SU-DHL-6 (cell line): ENCODE data around the gene LY6G6C.

Source experiments
- H2AFZ ChIP-seq: fragments of 200-600 bp; sonication (generic); 2 replicates; pipeline ENCODE4 v1.6.1; 2014; ENCODE audit warnings: low read depth, mild to moderate bottlenecking, moderate library complexity, mixed read lengths, antibody characterized with exemption, low read length; ENCODE audit not compliant: severe bottlenecking
- H3F3A ChIP-seq: fragments of 200-600 bp; shearing (Covaris generic); 2 replicates; pipeline ENCODE4 v1.6.0; 2016; ENCODE audit warnings: antibody characterized with exemption, mild to moderate bottlenecking; ENCODE audit not compliant: insufficient read depth
- H3K27ac ChIP-seq: fragments of 200-600 bp; sonication (generic); 2 replicates; pipeline ENCODE4 v1.5.1; 2016; ENCODE audit warnings: low read depth, mild to moderate bottlenecking, low read length, moderate library complexity, mixed read lengths
- H3K27me3 ChIP-seq: fragments of 200-600 bp; sonication (generic), shearing (Covaris generic); 2 replicates; pipeline ENCODE4 v1.6.0; 2014; ENCODE audit warnings: mild to moderate bottlenecking, low read length
- H3K36me3 ChIP-seq: fragments of 200-600 bp; sonication (generic); 2 replicates; pipeline ENCODE4 v1.6.1; 2014; ENCODE audit warnings: mild to moderate bottlenecking, low read length, mixed read lengths
- H3K4me2 ChIP-seq: fragments of 300-600, 200-600 bp; shearing (Covaris generic), sonication (generic); 2 replicates; pipeline ENCODE4 v1.6.0; 2014; ENCODE audit warnings: low read length, low read depth, mild to moderate bottlenecking; ENCODE audit not compliant: poor library complexity, severe bottlenecking
- H3K4me3 ChIP-seq: fragments of 200-600 bp; sonication (generic); 2 replicates; pipeline ENCODE4 v1.5.1; 2014; ENCODE audit warnings: antibody characterized with exemption, low read length, mild to moderate bottlenecking, mixed read lengths; ENCODE audit not compliant: insufficient read depth, poor library complexity, severe bottlenecking
- H3K79me2 ChIP-seq: fragments of 200-600 bp; sonication (generic); 2 replicates; pipeline ENCODE4 v1.6.1; 2014; ENCODE audit warnings: mild to moderate bottlenecking, low read length, moderate library complexity; ENCODE audit not compliant: insufficient read depth
- H3K9ac ChIP-seq: fragments of 200-600 bp; sonication (generic); 2 replicates; pipeline ENCODE4 v1.7.0; 2014; ENCODE audit warnings: mild to moderate bottlenecking, low read length
- H3K9me2 ChIP-seq: fragments of 200-600 bp; sonication (generic); replicated peaks from 2 replicates; pipeline ENCODE4 v1.6.1; 2014; ENCODE audit warnings: low read length; ENCODE audit not compliant: insufficient read depth
- H3K9me3 ChIP-seq: fragments of 200-600 bp; sonication (generic); 2 replicates; pipeline ENCODE4 v1.6.1; 2014; ENCODE audit warnings: low read length, mixed read lengths; ENCODE audit not compliant: insufficient read depth
- H4K20me1 ChIP-seq: fragments of 200-600 bp; sonication (generic); 2 replicates; pipeline ENCODE4 v1.6.1; 2014; ENCODE audit warnings: low read depth, mild to moderate bottlenecking, antibody characterized with exemption, low read length, moderate library complexity, mixed read lengths
- CTCF ChIP-seq: fragments of 200-600 bp; sonication (generic); IDR thresholded peaks from one replicate; pipeline ENCODE4 v1.5.1; 2017; ENCODE audit warnings: antibody characterized with exemption, mild to moderate bottlenecking, low read length, moderate library complexity; ENCODE audit not compliant: insufficient read depth, poor library complexity, severe bottlenecking
- EZH2phosphoT487 ChIP-seq: fragments of 200-600 bp; sonication (generic), shearing (Covaris generic); conservative IDR thresholded peaks from 2 replicates; pipeline ENCODE4 v1.6.1; 2018; ENCODE audit warnings: mild to moderate bottlenecking, antibody characterized with exemption, low read length, moderate library complexity, mixed read lengths

The LY6G6C gene

GRCh38 chr6:31717499-31718222 lies 3.9 kb downstream of the LY6G6C start:
- no peaks in the 10 kb centered on the region for H3K9me2 ChIP-seq
- TF ChIP-seq CTCF (no peak), EZH2phosphoT487 (no peak)
- H3K9ac ChIP-seq: no peak overlapping the region
- H3K27ac ChIP-seq: no peak overlapping the region
- no peaks in the 10 kb centered on the region for H3K9me3 ChIP-seq
- no peak overlapping the region for H3K4me2 ChIP-seq
- no peaks in the 10 kb centered on the region for H3F3A ChIP-seq
- H2AFZ ChIP-seq: no peak overlapping the region
- H3K36me3 ChIP-seq: no peaks in the 10 kb centered on the region
- H3K27me3 ChIP-seq: no peaks in the 10 kb centered on the region
- H4K20me1 ChIP-seq: no peaks in the 10 kb centered on the region
- H3K79me2 ChIP-seq: no peaks in the 10 kb centered on the region
- no peak overlapping the region for H3K4me3 ChIP-seq

DNA sequence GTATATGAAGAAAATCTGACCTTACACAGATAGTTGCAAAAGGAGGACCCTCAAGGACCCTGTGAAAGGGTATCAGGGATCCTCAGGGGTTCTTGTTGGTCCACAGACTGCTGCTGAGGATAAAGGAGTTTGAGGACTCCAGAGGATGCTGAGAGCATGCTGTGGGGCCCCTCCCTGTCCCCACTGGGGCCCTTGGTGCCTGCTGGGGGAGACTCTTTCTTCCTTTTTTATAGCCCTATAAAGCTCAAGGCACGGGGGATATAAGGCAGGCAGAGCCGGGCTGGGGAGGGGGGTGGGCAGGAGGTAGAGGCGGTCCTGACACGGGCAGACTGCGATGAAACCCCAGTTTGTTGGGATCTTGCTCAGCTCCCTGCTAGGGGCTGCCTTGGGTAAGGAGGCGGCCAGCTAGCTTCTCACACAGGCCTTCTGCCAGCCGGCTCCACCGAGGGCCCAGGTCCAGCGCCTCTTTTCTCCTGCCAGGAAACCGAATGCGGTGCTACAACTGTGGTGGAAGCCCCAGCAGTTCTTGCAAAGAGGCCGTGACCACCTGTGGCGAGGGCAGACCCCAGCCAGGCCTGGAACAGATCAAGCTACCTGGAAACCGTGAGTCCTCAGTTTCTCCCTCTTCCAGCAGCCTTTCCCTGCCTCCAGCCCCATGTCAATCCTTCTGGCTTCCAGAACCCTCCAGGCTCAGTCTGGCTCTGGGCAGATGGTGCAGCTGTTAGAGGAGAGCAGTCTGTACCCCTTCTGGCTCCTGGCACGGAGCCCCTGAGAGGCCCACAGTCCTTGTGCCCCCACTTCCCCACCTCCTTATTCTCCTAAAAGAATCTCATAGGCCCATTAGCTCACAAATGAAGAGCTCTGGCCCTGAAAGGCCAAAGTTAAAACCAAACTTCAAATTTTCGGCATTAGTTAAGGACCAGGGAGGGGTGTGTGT lies 6.3 kb downstream of the LY6G6C start, which contains the start of gene LY6G6D:
LY6G6D (plus strand) TSS at position 327 of the 937 bp plus-strand sequence; CDS start at position 335, 8 bp downstream.
- Histone ChIP-seq H3K36me3 (no peaks in the 10 kb centered on the region), H3K27me3 (no peaks in the 10 kb centered on the region), H3K79me2 (no peaks in the 10 kb centered on the region), H3K9ac (no peak within 1 kb of the TSS), H3K9me2 (no peaks in the 10 kb centered on the region), H2AFZ (no peak within 1 kb of the TSS), H3K27ac (no peak within 1 kb of the TSS), H3K4me2 (no peak within 1 kb of the TSS), H4K20me1 (no peaks in the 10 kb centered on the region), H3F3A (no peaks in the 10 kb centered on the region), H3K9me3 (no peaks in the 10 kb centered on the region), H3K4me3 (no peak within 1 kb of the TSS)
- no peak for TF ChIP-seq CTCF
- TF ChIP-seq EZH2phosphoT487: no peak

- Histone ChIP-seq H3K4me2 (no peak overlapping the region), H3K79me2 (no peaks in the 10 kb centered on the region), H2AFZ (no peak overlapping the region), H3K36me3 (no peaks in the 10 kb centered on the region), H3K27ac (no peak overlapping the region), H3K9me3 (no peaks in the 10 kb centered on the region), H3K9me2 (no peaks in the 10 kb centered on the region), H4K20me1 (no peaks in the 10 kb centered on the region), H3K27me3 (no peaks in the 10 kb centered on the region), H3K4me3 (no peak overlapping the region), H3F3A (no peaks in the 10 kb centered on the region), H3K9ac (no peak overlapping the region)
- TF ChIP-seq EZH2phosphoT487: no peak
- no peak for TF ChIP-seq CTCF
Observed at GRCh38 chr6:31713991-31714684, 7.4 kb downstream of the LY6G6C start.
